ENCODE results near the gene COMMD1.
"Not testable (repeated sequence)": the region's sequence is repeated elsewhere in the genome, so short reads cannot be mapped to it uniquely, and the experiment has no call there.

The COMMD1 gene

DNA sequence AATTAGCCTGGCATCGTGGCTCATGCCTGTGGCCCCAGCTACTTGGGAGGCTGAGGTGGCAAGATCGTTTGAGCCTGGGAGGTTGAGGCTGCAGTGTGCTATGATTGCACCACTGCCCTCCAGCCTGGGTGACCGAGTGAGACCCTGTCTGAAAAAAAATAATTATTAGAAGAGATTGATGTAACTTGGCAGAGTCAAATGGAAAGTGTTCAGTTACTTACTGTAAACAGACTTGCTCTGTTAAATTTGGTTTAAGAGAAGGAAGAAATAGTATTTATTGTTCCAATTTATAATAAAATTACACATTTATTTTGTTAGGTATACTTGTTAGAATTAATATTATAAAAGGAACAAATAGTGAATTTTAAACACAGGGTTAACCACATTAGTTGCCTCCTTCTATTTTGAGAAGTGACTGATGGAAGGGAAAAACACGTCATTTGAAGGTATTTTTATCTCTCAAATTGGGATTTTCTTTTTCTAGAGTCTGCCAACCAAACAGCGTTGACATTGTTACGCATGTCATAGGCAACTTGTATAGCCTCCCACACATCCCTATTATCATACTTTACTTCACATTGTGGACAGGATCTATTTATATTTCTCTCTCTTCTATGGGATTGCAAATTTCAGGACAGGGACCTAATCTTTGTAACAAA, 171.6 kb downstream of the COMMD1 start:
- no peak for DNase-seq

DNA sequence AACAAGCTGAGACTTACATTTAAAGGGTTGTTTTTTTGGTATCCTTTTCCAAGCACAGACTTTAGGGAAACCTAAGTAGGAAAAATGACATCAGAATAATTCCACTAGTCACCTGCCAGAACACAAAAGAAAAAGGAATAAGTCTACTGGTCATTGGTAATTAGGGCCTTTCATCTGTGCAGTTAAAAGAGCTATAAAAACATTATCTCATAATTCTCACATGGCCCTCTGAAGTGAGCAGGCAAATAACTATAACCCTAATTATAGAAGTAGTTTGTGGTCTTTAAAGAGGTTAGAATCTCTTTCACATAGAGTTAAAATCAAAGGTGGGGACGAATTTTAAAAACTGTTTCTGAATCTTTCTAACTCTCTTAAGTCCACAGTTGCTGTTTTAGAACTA, 179.3 kb downstream of the COMMD1 start:
- no peak for DNase-seq

DNA sequence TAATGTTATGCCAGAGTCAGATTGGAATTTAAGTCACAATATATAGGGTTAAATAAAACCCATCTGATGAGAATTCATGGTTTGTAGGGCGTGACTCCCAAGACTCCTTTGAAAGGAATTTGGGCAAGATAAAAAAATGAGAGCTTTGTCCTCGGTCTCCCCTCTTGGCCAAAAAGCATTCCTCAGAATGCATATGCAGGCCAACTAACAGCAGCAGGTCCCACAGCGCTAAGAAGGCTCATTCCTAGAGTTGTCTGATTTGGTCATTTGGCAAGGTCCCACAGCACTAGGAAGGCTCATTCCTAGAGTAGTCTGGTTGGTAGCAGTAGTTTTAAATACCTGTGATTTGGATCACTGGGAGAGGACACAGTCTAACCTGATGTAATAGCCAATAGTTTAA, 184.2 kb downstream of the COMMD1 start:
- no peak for DNase-seq

DNA sequence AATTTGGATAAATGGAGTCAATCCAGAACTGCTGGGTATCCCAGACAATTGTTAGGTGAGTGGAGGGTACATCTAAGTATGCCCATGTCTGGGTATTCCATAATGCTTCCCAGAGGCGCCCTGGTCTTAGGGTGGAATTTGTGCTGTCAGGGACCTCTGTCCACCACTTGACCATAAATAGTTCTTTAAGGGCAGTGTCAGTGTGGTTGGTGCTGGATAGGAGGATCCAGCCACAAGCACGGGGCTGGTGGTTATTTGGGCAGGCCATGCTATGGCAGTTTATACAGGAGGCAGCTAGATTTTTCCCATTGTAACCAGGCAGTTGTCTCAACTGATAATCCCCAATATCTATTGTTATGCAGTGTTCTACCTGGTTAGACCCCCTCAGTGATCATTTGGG, 186.0 kb downstream of the COMMD1 start:
- no peak for DNase-seq

DNA sequence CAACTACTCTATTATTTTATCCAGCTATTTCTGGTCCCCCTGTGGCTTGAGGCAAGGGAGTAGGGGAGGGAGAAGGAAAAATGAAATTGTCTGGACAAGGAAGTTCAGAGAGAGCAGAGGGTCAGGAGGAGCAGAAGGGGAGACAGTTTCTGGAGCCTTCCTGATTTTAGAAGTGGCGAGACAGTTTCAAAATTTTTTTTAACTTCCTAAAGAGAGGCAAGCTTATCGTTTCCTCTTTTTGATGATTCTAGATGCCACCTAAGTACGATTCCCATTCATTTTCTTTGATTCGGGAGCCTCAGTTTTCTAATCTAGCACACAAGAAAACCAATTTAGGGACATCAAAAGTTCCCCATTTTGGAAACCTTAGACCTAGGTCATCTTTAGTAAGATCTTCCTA, 193.6 kb downstream of the COMMD1 start:
- no peak for DNase-seq

DNA sequence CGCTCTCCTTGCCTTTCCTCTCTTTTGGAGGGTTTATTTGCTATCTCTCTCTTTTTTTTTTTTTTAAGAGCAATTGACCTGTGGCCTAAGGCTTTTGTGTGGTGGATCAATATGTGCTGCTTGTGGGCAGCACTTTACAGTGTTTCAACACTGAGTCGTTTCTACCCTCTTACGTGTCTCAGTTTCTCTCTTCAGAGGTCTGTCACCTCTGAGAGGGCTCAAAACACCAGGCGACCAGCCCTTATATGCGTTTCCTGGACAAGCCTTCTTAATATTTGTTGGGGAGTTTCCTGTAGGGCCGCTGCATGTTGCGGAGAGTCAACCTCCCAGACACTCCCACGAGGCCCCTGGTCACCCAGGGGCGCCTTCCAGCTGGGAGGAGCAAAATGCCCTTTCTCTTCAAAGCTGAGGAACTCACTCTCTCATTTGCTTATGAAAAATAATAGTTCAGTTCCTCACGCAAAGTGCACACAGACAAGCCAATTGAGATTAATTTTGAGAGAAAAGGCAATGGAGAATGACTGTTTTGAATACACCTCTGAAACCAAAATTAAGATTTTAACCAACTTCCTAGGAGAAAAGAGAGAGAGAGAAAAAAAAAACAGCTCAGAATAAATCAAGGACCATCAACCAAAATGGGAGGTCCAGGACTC, 194.2 kb downstream of the COMMD1 start:
- no peak for DNase-seq

DNA sequence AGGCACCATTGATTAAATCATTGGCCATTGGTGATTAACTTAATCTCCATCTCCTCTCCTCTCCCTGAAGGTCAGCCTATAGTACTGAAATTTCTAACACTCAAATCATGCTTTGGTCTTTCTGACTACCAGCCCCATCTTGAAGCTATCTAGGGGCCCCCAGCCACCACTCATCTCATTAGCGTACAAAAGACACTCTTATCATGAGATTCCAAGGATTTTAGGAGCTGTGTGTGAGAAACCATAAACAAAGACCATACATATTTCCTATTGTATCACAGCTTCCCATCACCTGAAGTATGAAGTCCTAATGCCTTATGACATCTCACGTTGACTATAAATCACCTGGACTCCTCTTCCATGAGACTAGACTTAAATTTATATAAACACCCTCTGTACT, 196.4 kb downstream of the COMMD1 start:
- no peak for DNase-seq

DNA sequence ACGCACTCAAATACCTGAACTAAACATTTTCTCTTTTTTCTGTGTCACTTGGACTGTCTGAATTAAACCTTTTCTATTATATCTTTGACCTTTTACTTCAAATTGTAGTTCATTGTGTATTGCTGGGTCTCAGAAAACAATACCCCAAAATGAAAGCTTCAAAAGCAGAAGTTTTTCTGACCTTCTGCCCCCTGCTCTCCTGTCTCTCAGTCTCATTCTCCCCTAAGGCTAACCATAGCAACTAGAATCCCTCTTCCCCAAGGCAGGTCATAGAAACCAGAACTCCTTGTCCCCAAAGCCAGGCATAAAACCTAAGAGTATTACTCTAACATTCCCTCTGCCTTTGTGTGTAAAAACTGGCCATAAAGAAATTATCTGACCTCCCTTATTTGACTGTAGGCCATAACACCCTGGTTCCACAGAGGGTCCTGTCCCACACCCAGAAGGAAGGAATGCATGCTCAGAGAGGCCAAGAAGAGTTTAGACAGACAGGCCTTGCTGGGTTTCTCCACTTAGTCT, 197.0 kb downstream of the COMMD1 start:
- no peak for DNase-seq

DNA sequence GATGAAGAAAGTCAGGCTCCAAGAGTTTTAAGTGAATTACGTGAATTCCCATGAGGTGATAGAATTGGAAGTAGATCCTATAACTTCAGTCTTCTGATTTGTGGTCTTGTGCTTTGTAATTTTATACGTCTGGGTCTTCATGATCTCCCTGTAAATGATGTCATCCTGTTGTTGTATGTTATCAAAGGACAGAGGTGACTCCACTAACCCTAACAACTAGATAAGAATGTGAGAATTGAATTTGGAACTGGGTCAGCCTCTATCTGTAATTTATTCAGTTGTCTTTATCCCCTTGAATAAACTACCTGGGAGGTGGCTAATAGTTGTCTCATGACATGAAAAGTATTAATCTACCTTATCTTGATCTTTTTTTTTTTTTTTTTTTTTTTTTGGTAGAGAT, 204.1 kb downstream of the COMMD1 start:
- no peak for DNase-seq

DNA sequence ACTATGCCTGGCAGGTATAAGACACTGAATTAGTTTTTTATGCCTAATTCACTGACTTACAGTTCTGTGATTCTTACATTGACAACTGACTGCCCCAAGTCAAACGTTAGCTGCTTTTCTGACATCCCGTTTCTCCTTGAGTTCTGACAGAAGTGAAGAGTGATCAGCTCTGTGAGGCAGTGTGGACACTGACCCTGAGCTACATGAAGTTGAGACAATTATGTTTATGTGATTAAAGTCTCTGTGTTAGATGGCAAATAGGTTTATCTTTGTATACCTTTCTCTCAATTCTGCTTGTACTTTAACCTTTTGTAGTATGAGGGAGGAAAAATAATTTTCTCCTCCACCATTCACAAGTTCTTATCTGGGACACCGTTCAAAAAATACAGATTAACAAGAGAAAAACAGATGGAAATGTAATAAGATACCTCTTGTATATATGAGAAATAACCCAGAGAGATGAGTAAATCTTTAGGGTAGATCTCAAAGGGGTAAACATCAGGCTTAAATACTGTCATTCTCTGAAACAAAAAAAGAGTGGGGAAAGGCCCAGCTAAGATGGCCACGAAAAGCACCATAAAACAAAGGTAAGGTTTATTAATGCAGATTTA, 205.0 kb downstream of the COMMD1 start:
- no peak for DNase-seq

DNA sequence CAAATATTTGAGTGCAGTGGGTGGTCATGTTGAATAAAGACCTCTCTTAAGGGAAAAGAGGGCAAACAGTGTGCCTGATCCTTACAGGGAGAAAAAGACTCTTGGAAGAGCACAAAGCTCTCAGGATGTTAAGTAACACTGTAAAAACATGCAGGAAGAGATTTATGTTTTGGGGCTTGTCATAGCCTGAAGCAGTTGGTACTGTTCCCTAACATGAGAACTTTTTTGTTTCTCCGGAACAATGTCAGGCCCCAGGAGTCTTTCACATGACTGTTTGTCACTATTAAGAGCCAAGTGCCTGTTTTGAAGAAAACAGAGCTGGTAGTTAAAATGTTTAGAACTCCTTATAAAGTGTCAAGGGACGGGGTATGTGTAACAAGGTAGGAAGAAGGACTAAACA, 206.7 kb downstream of the COMMD1 start:
- DNase-seq, result no peak

DNA sequence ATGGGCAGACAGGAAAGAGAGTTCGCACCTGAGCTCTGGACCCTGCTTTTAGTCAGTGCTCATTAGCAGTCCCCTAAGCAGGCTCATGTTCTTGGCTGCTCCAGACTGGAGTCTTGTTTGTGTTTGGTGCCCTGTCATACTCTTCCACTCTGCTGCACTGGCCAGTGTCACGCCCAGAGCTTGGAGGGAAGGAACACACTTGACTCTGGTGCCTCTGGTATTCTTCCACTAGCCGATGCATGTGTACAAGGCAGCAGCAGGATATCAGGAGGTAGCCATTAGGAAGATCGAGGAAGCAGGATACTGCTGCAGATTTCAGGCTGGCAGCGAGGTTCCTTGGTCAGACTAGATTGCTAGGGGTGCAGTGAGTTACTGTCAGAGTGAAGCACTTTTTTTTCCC, 209.1 kb downstream of the COMMD1 start:
- DNase-seq, result no peak

DNA sequence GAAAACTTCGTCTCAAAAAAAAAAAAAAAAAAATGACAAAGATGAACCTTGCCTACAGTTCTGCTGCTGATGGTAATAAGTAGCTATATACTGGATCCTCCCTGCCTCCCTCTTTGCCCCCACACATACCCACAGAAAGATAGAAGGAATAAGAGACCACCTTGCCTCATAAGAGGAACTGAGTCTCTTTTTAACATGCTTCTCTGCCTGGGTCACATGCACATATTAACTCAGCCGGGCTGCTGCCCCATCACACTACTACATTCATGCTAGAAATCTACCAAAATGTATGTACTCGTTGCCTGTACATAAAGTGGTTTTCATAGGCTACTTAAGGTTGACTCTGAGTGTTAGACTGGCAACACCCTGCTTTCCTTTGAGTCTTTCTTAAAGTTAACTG, 211.5 kb downstream of the COMMD1 start:
- DNase-seq, result no peak

DNA sequence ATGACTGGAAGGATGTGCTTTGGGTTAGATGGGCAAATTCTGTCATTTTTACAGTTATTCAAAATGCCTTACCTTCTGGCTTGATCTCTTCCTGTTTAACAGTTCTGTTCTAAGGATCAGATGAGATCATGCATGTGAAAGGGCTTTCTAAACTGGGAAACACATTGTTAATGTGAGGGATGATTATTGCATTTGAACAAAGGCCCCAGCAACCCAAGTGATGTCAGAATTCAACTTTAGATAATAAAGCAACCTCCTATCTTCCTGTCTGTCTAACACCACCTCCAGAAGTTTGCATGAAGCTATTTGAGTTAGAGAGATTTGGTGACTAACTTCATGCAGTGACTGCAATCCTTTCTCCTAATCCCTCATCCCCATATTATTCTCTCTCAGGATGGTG, 212.7 kb downstream of the COMMD1 start:
- no peak for DNase-seq

DNA sequence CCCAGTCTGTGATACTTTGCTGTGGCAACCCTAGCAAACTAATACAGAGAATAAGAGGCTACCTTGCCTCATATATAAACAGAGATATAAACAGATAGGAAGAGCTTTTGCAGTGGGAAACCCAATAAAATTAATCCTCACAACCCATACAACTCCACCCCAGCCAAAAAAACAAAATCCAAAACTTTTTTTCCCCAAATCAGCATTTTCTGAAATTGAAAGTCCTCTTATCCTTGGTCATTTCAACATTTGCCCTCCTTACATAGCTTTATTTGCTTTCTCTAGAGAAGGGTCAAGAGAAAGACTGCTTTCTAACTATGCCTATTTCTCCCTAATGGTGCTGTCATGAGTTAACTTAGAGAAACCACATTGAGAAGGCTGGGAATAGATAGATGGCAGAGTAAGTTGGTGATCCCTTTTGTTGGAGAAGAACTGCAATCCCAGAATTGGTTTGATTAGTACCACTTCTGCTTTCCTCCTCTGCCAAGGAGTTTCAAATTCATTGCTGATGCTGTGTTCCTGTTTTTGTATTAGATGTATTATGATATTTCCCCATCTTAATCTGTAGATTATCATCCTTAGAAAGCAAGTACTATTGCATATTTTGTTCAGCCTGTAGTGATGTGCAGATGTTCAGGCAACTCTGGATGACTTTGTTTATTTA, 214.0 kb downstream of the COMMD1 start:
- DNase-seq, result no peak

DNA sequence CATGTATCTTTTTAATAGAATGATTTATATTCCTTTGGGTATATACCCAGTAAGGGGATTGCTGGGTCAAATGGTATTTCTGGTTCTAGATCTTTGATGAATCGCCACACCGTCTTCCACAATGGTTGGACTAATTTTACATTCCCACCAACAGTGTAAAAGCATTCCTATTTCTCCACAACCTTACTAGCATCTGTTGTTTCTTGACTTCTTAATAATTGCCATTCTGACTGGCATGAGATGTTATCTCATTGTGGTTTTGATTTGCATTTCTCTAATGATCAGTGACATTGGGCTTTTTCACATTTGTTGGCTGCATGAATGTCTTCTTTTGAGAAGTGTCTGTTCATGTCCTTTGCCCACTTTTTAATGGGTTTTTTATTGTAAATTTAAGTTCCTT, 220.8 kb downstream of the COMMD1 start:
- DNase-seq, result not testable (repeated sequence)

DNA sequence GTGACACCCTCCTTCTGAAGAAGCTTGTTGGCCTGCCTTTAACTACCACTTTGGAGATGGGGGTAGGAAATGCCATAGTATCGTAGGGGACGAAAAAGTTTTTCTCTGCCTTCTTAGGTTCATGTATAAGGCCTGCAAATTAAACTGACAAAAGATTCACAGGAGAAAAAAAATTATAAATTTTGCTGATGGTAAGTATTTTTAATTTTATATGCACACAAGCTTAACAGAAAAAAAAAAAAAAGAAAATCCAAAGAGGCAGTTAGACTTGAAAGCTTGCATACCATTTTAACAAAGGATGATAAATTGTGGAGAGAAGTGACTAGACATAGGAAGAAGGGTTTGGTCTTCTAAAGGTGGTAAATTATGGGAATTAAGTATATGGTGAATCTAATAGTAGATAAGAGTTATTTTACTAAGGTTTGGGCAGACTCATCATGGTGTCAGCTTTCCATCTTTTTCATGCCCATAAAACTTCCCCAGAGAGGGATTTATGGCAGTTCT, 227.9 kb downstream of the COMMD1 start:
- DNase-seq, result no peak

DNA sequence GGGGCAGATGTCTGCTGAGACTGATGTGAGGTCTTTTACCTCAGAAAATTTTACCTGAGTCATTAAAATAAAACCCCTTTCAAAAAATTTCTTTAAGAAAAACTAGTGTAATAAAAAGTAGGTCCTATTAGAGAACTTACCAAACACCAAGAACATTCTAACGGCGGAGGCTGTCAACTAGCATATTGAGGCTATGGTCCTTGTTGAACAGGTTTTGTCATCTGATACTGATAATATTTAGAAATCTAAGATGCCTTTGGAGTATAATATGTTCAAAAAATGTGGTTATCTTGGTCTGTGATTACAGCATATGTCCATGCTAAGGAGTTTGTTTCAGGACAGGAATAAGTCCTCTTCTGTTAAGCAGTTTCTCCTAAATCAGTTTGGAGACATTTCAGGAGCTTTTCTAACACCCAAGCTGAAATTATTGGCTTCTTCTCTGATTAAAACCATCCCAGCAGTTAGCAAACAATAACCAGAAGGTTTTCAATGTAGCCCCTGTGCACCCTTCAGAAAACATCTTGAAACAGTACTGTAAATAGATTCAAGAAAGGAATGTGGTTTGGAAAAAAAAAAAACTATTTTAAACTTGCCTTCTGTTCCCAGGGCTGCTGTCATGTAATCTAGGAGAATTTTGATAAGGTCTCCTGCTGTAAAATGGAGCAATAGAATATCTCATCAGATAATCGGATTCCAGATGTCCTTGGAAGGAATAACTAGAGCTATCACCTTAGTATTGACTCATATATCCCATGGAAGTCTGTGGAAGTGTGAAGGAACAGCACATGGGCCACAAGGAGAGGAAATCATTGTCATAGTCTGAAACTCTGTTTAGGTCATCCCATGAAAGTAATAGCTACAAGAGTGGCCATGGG, 231.7 kb downstream of the COMMD1 start:
- DNase-seq, result no peak

DNA sequence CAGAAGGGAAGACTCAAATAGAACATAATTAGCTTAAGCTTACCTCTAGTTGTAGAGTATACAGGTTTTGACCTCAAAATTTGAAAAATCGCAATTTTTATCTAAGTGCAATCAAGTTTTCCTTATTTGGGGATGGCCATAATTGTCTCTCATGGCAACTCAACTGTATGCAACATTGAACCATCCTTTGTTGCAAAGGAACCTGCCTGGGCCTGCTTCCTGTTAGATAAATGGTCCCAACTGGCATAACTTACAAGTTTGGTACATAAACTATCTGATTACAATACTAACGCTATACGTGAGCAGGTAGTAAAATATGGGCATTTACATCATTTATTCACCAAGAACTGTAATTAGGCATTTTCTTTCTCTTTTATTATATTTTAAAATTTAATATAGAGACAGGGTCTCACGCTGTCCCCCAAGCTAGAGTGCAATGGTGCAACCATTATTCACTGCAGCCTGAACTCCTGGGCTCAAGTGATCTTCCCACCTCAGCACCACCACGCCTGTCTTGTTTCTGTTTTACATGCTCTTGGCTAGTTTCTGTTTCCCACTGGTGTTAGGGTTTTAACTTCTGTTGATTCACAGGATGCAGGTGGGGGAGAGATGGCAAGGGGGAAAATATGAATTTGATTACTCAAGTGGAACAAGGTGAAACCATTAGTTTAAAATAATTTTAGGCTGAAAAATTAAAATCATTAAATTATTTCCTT, 235.1 kb downstream of the COMMD1 start:
- DNase-seq, result no peak

DNA sequence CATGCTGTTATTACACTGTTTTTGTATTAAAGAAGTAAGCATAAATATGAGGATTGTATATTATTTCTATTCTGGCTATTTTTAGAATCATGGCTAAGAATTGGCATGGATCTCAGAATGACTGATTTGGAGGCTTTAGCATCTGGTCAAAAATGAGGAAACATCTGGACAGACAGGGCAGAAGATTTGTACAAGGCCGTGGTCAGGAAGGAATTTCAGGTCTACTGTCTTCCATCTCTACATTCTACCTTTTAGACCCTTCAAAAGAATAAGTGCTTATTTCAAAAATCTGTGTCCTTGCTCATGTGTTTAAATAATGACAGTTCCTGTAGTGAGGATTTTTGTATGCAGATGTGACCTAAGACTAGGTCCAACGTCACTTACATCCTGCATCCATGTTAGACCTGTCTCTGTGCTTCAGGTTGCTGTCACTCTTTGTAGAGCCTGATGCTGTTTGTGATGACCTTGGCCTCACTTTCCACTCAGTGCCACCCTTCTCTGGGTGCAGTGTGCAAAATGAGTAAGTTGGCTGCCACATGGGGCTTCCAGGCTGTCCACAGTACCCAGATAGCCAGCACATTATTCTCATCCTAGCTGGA, 235.8 kb downstream of the COMMD1 start:
- no peak for DNase-seq

DNA sequence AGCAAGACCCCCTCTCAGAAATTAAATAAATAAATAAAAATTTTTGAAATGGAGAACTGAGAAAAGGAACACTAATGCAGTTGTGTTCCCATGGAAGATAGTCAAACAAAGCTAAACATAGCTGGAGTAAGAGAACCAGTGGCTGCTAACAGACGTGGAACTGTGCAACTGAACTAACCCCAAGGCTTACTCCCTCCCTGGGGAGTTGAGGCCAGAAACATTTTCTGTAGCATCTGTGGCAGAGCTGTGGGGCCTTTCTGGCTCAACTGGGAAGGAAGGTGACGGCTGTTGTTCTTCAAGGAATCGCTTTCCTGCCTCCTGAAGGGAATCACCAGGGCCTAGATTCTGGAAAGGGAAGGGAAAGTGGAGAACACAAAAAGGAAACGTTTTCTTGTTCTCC, 236.6 kb downstream of the COMMD1 start:
- DNase-seq, result no peak

DNA sequence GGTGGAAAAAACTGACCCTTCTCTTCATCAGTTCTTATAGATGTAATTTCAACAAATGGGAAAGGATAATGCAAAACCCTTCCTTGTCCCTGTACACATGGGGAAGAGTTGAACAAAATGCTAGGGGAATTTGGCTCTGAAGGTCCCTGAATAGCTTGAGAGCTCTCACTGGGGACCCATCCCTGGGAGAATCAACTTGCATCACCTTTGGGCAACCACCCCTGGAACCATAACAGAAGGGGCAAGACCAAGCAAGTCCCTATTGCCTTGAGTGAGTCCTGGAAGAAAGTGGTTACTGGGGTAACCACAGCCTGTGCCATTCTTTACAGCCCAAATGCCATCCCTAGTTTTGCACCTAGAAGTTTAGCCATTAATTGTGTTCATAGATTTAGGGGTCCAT, 238.2 kb downstream of the COMMD1 start:
- no peak for DNase-seq
